CD4-positive, alpha-beta T cell treated with Interleukin-6 at 100 ng/mL for 8 hours (primary cell): Measurements from ENCODE around the gene MYRF.

Experiments used
- DNase-seq: peaks from one replicate; pipeline ENCODE4 v3.0.0-alpha.2; 2020; ENCODE audit warnings: mixed read lengths, low spot score

The MYRF gene

GRCh38 chr11:61776561-61777075 is 24.2 kb downstream of the MYRF start:
- DNase-seq, result peak; percentile 41

GRCh38 chr11:61777234-61778090 is 25.0 kb downstream of the MYRF start:
- DNase-seq, result peak; percentile 63

GRCh38 chr11:61778357-61778886 is 26.0 kb downstream of the MYRF start:
- no peak for DNase-seq

- no peak for DNase-seq
Measured at GRCh38 chr11:61778920-61779650, 26.6 kb downstream of the MYRF start.

GRCh38 chr11:61779666-61780525 is 27.5 kb downstream of the MYRF start:
- no peak for DNase-seq

- DNase-seq, result no peak
Measured at GRCh38 chr11:61780581-61781162, 28.2 kb downstream of the MYRF start.

- DNase-seq, result no peak
Measured at GRCh38 chr11:61781585-61781984, 29.1 kb downstream of the MYRF start.

- no peak for DNase-seq
Measured at GRCh38 chr11:61782299-61782698, 29.9 kb downstream of the MYRF start.

- DNase-seq, result no peak
Measured at GRCh38 chr11:61782841-61783240, 30.4 kb downstream of the MYRF start.

- DNase-seq, result no peak
Measured at GRCh38 chr11:61783717-61784505, 31.5 kb downstream of the MYRF start.

GRCh38 chr11:61784506-61784805 is 32.0 kb downstream of the MYRF start:
- DNase-seq, result no peak

GRCh38 chr11:61785837-61786402 is 33.5 kb downstream of the MYRF start:
- no peak for DNase-seq

- no peak for DNase-seq
Measured at GRCh38 chr11:61787928-61788491, 35.6 kb downstream of the MYRF start.

GRCh38 chr11:61791737-61792309 is 39.4 kb downstream of the MYRF start:
- DNase-seq, result no peak

- DNase-seq, result peak; percentile 82
Measured at GRCh38 chr11:61792310-61793082, 40.1 kb downstream of the MYRF start, which contains the start of the genes FEN1 and TMEM258. TSS of gene FEN1 (plus strand) at chr11:61792911. CDS start at chr11:61795362, 2,451 bp downstream. TSS of gene TMEM258 (minus strand) at chr11:61792599. CDS start at chr11:61792558, 41 bp downstream.

GRCh38 chr11:61793083-61793828 is 40.8 kb downstream of the MYRF start:
- no peak for DNase-seq

- DNase-seq, result no peak
Measured at GRCh38 chr11:61793829-61794204, 41.4 kb downstream of the MYRF start.

- DNase-seq, result no peak
Measured at GRCh38 chr11:61794579-61794978, 42.1 kb downstream of the MYRF start.
